Measurements from ENCODE around the gene NACC1. TPM values are rescaled to one million over a fixed set of nuclear protein-coding genes. Genes with fewer than 3 reads are reported as not detected.

Gene NACC1
- total and polyA plus RNA-seq, 2 donors, result 12.8 to 17.5 TPM

Other genes starting within 250 kb of the NACC1 start
- 14.6 TPM for gene DNASE2, start 236.8 kb upstream of the NACC1 start, total RNA-seq
- gene DNASE2, start 236.8 kb upstream of the NACC1 start, polyA plus RNA-seq, result 20.8 TPM
- 2.5 TPM for gene KLF1, start 231.1 kb upstream of the NACC1 start, total RNA-seq
- gene KLF1, start 231.1 kb upstream of the NACC1 start, polyA plus RNA-seq, result 0.09 TPM
- 21.9 TPM for gene GCDH, start 227.1 kb upstream of the NACC1 start, total RNA-seq
- 33.6 TPM for gene GCDH, start 227.1 kb upstream of the NACC1 start, polyA plus RNA-seq
- 1.6 TPM for gene SYCE2, start 199.0 kb upstream of the NACC1 start, total RNA-seq
- gene SYCE2, start 199.0 kb upstream of the NACC1 start, polyA plus RNA-seq, result 0.48 TPM
- gene FARSA, start 184.6 kb upstream of the NACC1 start, total RNA-seq, result 46.7 TPM
- gene FARSA, start 184.6 kb upstream of the NACC1 start, polyA plus RNA-seq, result 33.6 TPM
- 639 TPM for gene CALR, start 179.7 kb upstream of the NACC1 start, total RNA-seq
- gene CALR, start 179.7 kb upstream of the NACC1 start, polyA plus RNA-seq, result 189 TPM
- gene RAD23A, start 172.4 kb upstream of the NACC1 start, total RNA-seq, result 55.8 TPM
- gene RAD23A, start 172.4 kb upstream of the NACC1 start, polyA plus RNA-seq, result 128 TPM
- 27.7 TPM for gene GADD45GIP1, start 161.0 kb upstream of the NACC1 start, total RNA-seq
- gene GADD45GIP1, start 161.0 kb upstream of the NACC1 start, polyA plus RNA-seq, result 27.2 TPM
- 0.09 TPM for gene DAND5, start 148.7 kb upstream of the NACC1 start, total RNA-seq
- gene DAND5, start 148.7 kb upstream of the NACC1 start, polyA plus RNA-seq, result 0.09 TPM
- gene NFIX, start 122.8 kb upstream of the NACC1 start, total RNA-seq, result 2.0 TPM
- gene NFIX, start 122.8 kb upstream of the NACC1 start, polyA plus RNA-seq, result 10.5 TPM
- gene LYL1, start 15.4 kb upstream of the NACC1 start, total RNA-seq, result 8.3 TPM
- 14.0 TPM for gene LYL1, start 15.4 kb upstream of the NACC1 start, polyA plus RNA-seq
- 20.2 TPM for gene TRMT1, start 1.5 kb upstream of the NACC1 start, total RNA-seq
- gene TRMT1, start 1.5 kb upstream of the NACC1 start, polyA plus RNA-seq, result 69.9 TPM
- 47.9 TPM for gene STX10, start 32.1 kb downstream of the NACC1 start, total RNA-seq
- gene STX10, start 32.1 kb downstream of the NACC1 start, polyA plus RNA-seq, result 101 TPM
- 28.3 TPM for gene IER2, start 32.1 kb downstream of the NACC1 start, total RNA-seq
- gene IER2, start 32.1 kb downstream of the NACC1 start, polyA plus RNA-seq, result 92.7 TPM